ENCODE results near the gene UROS. TPM values are rescaled to one million over a fixed set of nuclear protein-coding genes. Genes with fewer than 3 reads are reported as not detected.

UROS gene
- total and polyA plus RNA-seq, 2 of the 4 experiments (the other 2 are of a cell fraction), result 48.7 to 56.5 TPM

- Histone ChIP-seq H2AK5ac (ENCODE audit: low read depth, low read length) (no peak overlapping the region), H3K4me3 (ENCODE audit: insufficient read depth, low read depth, low read length) (no peak overlapping the region), H3K18ac (ENCODE audit: low read depth, low read length) (no peak overlapping the region), H4K8ac (ENCODE audit: low read depth in 2 of 2, low read length in 2 of 2) (no peak overlapping the region), H3K4me1 (ENCODE audit: control insufficient read depth, insufficient read depth, low read length) (no peaks in the 10 kb centered on the region), H3K9ac (ENCODE audit: low read depth, low read length) (no peak overlapping the region), H4K5ac (ENCODE audit: low read depth, low read length) (no peak overlapping the region), H3K27ac (ENCODE audit: insufficient read depth, low read length) (no peak overlapping the region), H2BK20ac (ENCODE audit: low read depth, low read length) (no peak overlapping the region), H3K4ac (ENCODE audit: low read depth, low read length) (no peak overlapping the region), H4K20me1 (ENCODE audit: insufficient read depth, low read length) (no peaks in the 10 kb centered on the region), H3K4me2 (ENCODE audit: low read depth, low read length) (no peak overlapping the region), H3K9me3 (ENCODE audit: control insufficient read depth, insufficient read depth, low read length) (no peaks in the 10 kb centered on the region), H3K56ac (ENCODE audit: extremely low read depth, insufficient read depth, low read length) (no peak overlapping the region), H3K36me3 (ENCODE audit: control insufficient read depth, insufficient read depth, low read length) (peaks cover 29% of the 10 kb centered on the region), H3K14ac (replicated peaks; ENCODE audit: low read depth, low read length) (no peak overlapping the region), H2BK15ac (ENCODE audit: low read depth, low read length) (no peak overlapping the region), H4K91ac (ENCODE audit: insufficient read depth, low read depth, low read length) (no peak overlapping the region), H3K9me1 (ENCODE audit: insufficient read depth, low read length) (no peaks in the 10 kb centered on the region; the same call in 1 of the 2 replicates), H3K27me3 (ENCODE audit: control insufficient read depth, insufficient read depth, low read length) (no peaks in the 10 kb centered on the region), H2AFZ (replicated peaks; ENCODE audit: low read length, poor library complexity) (no peak overlapping the region), H2AK9ac (replicated peaks; ENCODE audit: low read depth, low read length, poor library complexity) (no peak overlapping the region), H2BK5ac (ENCODE audit: low read depth, low read length, poor library complexity, severe bottlenecking) (no peak overlapping the region), H3K23ac (ENCODE audit: low read depth, low read length) (no peak overlapping the region), H3K79me1 (ENCODE audit: low read depth in 1 of 2, low read length in 2 of 2) (no peaks in the 10 kb centered on the region), H2BK120ac (ENCODE audit: low read depth, low read length) (no peak overlapping the region)
- intact Hi-C loops (cut with micrococcal nuclease) (no loop called here), in situ Hi-C loops (cut with MboI; ENCODE audit: low sequenced_read_pairs) (no loop called here), dilution Hi-C loops (cut with HindIII; ENCODE audit: low sequenced_read_pairs, unreplicated experiment) (no loop called here)
- no TSS peak for BruUV-seq (replicated peaks)
- DNase-seq (no peak), ATAC-seq (ENCODE audit: low read depth) (no peak)
- TF ChIP-seq POLR2A (IDR thresholded peaks at IDR 0.05; ENCODE audit: low read depth, low read length) (no peak), MAZ (IDR thresholded peaks at IDR 0.05; ENCODE audit: borderline replicate concordance, low read depth, low read length) (no peak), MAFK (IDR thresholded peaks at IDR 0.05; ENCODE audit: low read depth, low read length) (no peak), RFX5 (IDR thresholded peaks at IDR 0.05; ENCODE audit: low read depth, low read length) (no peak), BHLHE40 (IDR thresholded peaks at IDR 0.05; ENCODE audit: low read depth, low read length) (no peak), ELK1 (IDR thresholded peaks at IDR 0.05; ENCODE audit: borderline replicate concordance, low read depth, low read length) (no peak), MXI1 (IDR thresholded peaks at IDR 0.05; ENCODE audit: borderline replicate concordance, low read depth, low read length) (no peak), RAD21 (IDR thresholded peaks at IDR 0.05; ENCODE audit: low read length) (no peak), SMC3 (IDR thresholded peaks at IDR 0.05; ENCODE audit: low read depth, low read length) (no peak), CTCF (conservative IDR thresholded peaks at IDR 0.05; ENCODE audit: low read depth, low read length) (no peak), RCOR1 (IDR thresholded peaks at IDR 0.05; ENCODE audit: insufficient replicate concordance, low read length) (no peak), NFE2L2 (IDR thresholded peaks at IDR 0.05; ENCODE audit: low read depth, low read length) (no peak), CEBPB (IDR thresholded peaks at IDR 0.05; ENCODE audit: low read depth, low read length) (no peak), CHD1 (IDR thresholded peaks at IDR 0.05; ENCODE audit: low read depth, low read length) (no peak), USF2 (IDR thresholded peaks at IDR 0.05; ENCODE audit: low read depth, low read length) (no peak), FOS (IDR thresholded peaks at IDR 0.05; ENCODE audit: low read depth, low read length) (no peak)
- POLR2A ChIA-PET (ENCODE audit: unreplicated experiment), result no interaction called here
- CTCF ChIA-PET, result no interaction called here
- no CpG with 5 or more reads among the region's 7 CpGs for WGBS, 2 experiments (ENCODE audit: extremely low coverage in 2 of 2, insufficient read length in 1 of 2)
Observed at GRCh38 chr10:125802739-125803138, 20.3 kb downstream of the UROS start.

Measured in IMR-90 (cell line).